ENCODE measurements around the gene MDK. TPM values are rescaled to one million over a fixed set of nuclear protein-coding genes. Genes with fewer than 3 reads are reported as not detected.

The MDK gene
- total RNA-seq, 1 donor from 2014 or later = 24.7 TPM

- H3K4me1 ChIP-seq = peaks cover 23% of the 10 kb centered on the region
- intact Hi-C loops (cut with DNase I) = loop anchor here (10.0 kb wide), 1 partner anchor 141 kb away; no protein-coding TSS in a partner anchor
- TF ChIP-seq, protein P1, sequence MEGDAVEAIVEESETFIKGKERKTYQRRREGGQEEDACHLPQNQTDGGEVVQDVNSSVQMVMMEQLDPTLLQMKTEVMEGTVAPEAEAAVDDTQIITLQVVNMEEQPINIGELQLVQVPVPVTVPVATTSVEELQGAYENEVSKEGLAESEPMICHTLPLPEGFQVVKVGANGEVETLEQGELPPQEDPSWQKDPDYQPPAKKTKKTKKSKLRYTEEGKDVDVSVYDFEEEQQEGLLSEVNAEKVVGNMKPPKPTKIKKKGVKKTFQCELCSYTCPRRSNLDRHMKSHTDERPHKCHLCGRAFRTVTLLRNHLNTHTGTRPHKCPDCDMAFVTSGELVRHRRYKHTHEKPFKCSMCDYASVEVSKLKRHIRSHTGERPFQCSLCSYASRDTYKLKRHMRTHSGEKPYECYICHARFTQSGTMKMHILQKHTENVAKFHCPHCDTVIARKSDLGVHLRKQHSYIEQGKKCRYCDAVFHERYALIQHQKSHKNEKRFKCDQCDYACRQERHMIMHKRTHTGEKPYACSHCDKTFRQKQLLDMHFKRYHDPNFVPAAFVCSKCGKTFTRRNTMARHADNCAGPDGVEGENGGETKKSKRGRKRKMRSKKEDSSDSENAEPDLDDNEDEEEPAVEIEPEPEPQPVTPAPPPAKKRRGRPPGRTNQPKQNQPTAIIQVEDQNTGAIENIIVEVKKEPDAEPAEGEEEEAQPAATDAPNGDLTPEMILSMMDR (IDR thresholded peaks at IDR 0.05) = no peak
Measured at GRCh38 chr11:46393759-46394158, 12.3 kb downstream of the MDK start.

DNA sequence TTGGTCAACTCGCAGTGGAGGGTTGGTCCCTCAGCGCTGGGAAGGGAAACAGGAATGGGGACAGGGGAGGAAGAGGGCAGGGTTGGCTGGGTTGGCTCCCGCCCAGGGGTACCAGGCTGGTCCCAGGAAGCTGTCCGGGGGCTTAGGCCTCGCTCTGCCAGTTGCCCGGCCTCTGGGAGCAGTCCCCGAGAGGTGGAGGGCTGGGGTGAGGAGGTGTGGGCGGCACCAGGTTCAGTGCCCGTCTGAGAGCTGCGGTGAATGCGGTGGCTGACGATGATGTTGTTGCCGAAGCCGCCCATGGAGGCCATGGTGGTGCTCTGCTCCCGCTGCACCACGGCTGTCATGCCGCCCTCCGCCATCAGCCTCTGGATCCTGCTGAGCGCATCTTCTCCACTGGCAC is 16.1 kb downstream of the MDK start:
- Histone ChIP-seq H3K4me1 (peaks cover 4% of the 10 kb centered on the region), H3K9me3 (no peaks in the 10 kb centered on the region), H3K27me3 (no peaks in the 10 kb centered on the region), H3K36me3 (peaks cover 16% of the 10 kb centered on the region), H3K27ac (no peak overlapping the region), H3K4me3 (no peak overlapping the region)
- ATAC-seq = no peak
- TF ChIP-seq, protein P1 (IDR thresholded peaks at IDR 0.05) = no peak
- no peak for DNase-seq
- intact Hi-C loops (cut with DNase I) = loop anchor here (10.0 kb wide), 1 partner anchor 137 kb away; no protein-coding TSS in a partner anchor

More at GRCh38 chr11:46393759-46394158, 12.3 kb downstream of the MDK start:
- Histone ChIP-seq H3K9me3 (no peaks in the 10 kb centered on the region), H3K36me3 (peaks cover 13% of the 10 kb centered on the region), H3K27ac (no peak overlapping the region), H3K27me3 (peaks cover 34% of the 10 kb centered on the region), H3K4me3 (no peak overlapping the region)
- DNase-seq (no peak), ATAC-seq (no peak)

GRCh38 chr11:46402957-46403902 is 21.8 kb downstream of the MDK start:
- Histone ChIP-seq H3K36me3 (peaks cover 57% of the 10 kb centered on the region), H3K27me3 (no peaks in the 10 kb centered on the region), H3K4me3 (no peak overlapping the region), H3K9me3 (no peaks in the 10 kb centered on the region), H3K4me1 (no peaks in the 10 kb centered on the region), H3K27ac (no peak overlapping the region)
- ATAC-seq = no peak
- intact Hi-C loops (cut with DNase I) = no loop called here
- TF ChIP-seq, protein P1 (IDR thresholded peaks at IDR 0.05) = no peak
- DNase-seq = no peak

DNA sequence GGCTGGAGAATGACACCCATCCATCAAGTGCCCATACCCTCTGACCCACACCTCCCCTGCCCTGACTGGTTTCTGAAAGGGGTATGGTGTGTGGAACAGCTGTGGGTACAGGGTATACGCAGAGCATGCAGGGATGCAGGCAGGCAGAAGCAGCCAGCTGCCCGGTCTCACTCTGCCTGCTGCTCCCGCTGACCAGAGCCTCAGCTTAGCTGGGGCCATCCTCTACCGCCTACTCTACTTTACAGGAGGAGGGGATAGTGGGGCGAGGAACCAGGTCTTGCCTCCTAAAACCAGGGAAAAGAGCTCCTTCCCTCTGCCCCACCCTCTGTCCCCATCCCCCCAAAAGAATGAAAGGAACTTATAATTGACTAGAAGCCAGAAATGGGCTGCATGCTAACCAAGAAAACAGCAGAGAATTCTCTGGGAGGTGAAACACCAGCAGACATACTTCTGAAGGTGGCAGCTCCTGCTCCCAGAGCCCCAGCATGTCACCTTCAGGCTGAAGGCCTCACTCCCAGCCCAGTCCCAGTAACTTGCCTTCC is 23.1 kb downstream of the MDK start:
- intact Hi-C loops (cut with DNase I) = no loop called here
- ATAC-seq (no peak), DNase-seq (no peak)
- no peaks in the 10 kb centered on the region for H3K9me3 ChIP-seq
- TF ChIP-seq, protein P1 (IDR thresholded peaks at IDR 0.05) = no peak
- peaks cover 67% of the 10 kb centered on the region for H3K36me3 ChIP-seq
- H3K27ac ChIP-seq = no peak overlapping the region
- H3K4me1 ChIP-seq = no peaks in the 10 kb centered on the region
- no peak overlapping the region for H3K4me3 ChIP-seq
- no peaks in the 10 kb centered on the region for H3K27me3 ChIP-seq

DNA sequence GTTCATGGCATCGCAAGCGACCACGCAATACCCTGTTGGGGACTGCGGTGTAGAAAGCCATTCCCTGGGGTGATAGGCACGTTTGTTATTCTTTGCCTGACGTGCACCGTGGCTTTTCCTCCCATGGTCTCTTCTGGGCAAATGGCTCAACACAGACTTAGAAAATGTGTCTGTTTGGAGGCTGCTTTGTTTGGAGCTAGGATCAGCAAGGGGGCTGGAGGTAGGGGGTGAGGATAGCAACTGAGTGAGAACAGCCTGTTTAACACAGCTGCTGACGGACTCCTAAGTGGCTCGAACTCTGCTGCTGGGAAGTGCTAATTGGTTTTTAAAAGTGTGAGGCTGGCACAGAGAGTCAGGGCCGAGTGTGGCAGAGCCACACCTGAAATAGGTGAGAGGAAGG is 26.2 kb downstream of the MDK start:
- Histone ChIP-seq H3K27ac (no peak overlapping the region), H3K4me3 (no peak overlapping the region), H3K4me1 (no peaks in the 10 kb centered on the region), H3K27me3 (no peaks in the 10 kb centered on the region), H3K9me3 (no peaks in the 10 kb centered on the region), H3K36me3 (peaks cover 86% of the 10 kb centered on the region)
- ATAC-seq (no peak), DNase-seq (peak; percentile 10)
- intact Hi-C loops (cut with DNase I) = no loop called here
- TF ChIP-seq, protein P1 (IDR thresholded peaks at IDR 0.05) = no peak

All from upper lobe of right lung (tissue), 1 donor.